ENCODE measurements around the gene ESR1. TPM values are rescaled to one million over a fixed set of nuclear protein-coding genes. Genes with fewer than 3 reads are reported as not detected.
A peak's percentile ranks its signal among the peaks of the same experiment; 100 is the strongest.

The ESR1 gene
- polyA plus RNA-seq, 3 donors = 0.12 to 0.24 (median 0.23) TPM

- Histone ChIP-seq H3K9me3 (replicated peaks in 1 of 2; ENCODE audit: control insufficient read depth in 1 of 2, insufficient read depth in 1 of 2, low read length in 2 of 2) (no peaks in the 10 kb centered on the region), H2AFZ (ENCODE audit: insufficient read depth, low read depth, low read length, poor library complexity, severe bottlenecking) (no peak overlapping the region), H3K27ac (ENCODE audit: low read depth in 1 of 2, low read length in 2 of 2) (no peak overlapping the region), H3K9ac (ENCODE audit: insufficient read depth, low read length, poor library complexity, severe bottlenecking) (no peak overlapping the region), H3K4me3 (replicated peaks in 1 of 3; ENCODE audit: low read depth in 2 of 3, low read length in 3 of 3) (no peak overlapping the region), H3K4me1 (ENCODE audit: control insufficient read depth in 1 of 2, insufficient read depth in 2 of 2, low read length in 2 of 2) (peaks cover 4 to 8% of the 10 kb centered on the region in 2 donors), H3K36me3 (replicated peaks in 1 of 2; ENCODE audit: control insufficient read depth in 1 of 2, insufficient read depth in 2 of 2, low read length in 2 of 2) (no peaks in the 10 kb centered on the region), H3K4me2 (replicated peaks; ENCODE audit: extremely low read depth, low read length, poor library complexity, severe bottlenecking) (no peak overlapping the region), H3K27me3 (ENCODE audit: control insufficient read depth in 2 of 2, insufficient read depth in 2 of 2, low read length in 2 of 2) (no peaks in the 10 kb centered on the region), H4K20me1 (ENCODE audit: insufficient read depth, low read length) (no peaks in the 10 kb centered on the region), H3K79me2 (ENCODE audit: insufficient read depth, low read length) (no peaks in the 10 kb centered on the region)
- TF ChIP-seq CTCF (IDR thresholded peaks at IDR 0.05) = no peak
- H3K36me3 Mint-ChIP-seq = no peaks in the 10 kb centered on the region
- no peak overlapping the region for H3K27ac Mint-ChIP-seq
- no peak overlapping the region for H3K4me3 Mint-ChIP-seq
- H3K9me3 Mint-ChIP-seq = peaks cover 0 to 2% (median 0%) of the 10 kb centered on the region in 7 donors
- WGBS (ENCODE audit: insufficient coverage) = 0% methylated on average over 1 of the region's 4 CpGs
- peak in 2 of 3 donors; percentile 6 to 11 for DNase-seq
- intact Hi-C loops (cut with micrococcal nuclease) = no loop called here
- peaks cover 0 to 2% (median 0%) of the 10 kb centered on the region in 3 donors for H3K27me3 Mint-ChIP-seq (ENCODE audit: low read depth in 3 of 3)
- peaks cover 5% of the 10 kb centered on the region for H3K4me1 Mint-ChIP-seq
Measured at GRCh38 chr6:152008779-152009178, 201.3 kb downstream of the ESR1 start.

GRCh38 chr6:152012227-152012626, 204.7 kb downstream of the ESR1 start:
- Histone ChIP-seq H3K27me3 (ENCODE audit: control insufficient read depth in 2 of 2, insufficient read depth in 2 of 2, low read length in 2 of 2) (no peaks in the 10 kb centered on the region), H3K9me3 (replicated peaks in 1 of 2; ENCODE audit: control insufficient read depth in 1 of 2, insufficient read depth in 1 of 2, low read length in 2 of 2) (no peaks in the 10 kb centered on the region), H3K4me3 (replicated peaks in 1 of 3; ENCODE audit: low read depth in 2 of 3, low read length in 3 of 3) (no peak overlapping the region), H2AFZ (ENCODE audit: insufficient read depth, low read depth, low read length, poor library complexity, severe bottlenecking) (no peak overlapping the region), H3K27ac (ENCODE audit: low read depth in 1 of 2, low read length in 2 of 2) (no peak overlapping the region), H4K20me1 (ENCODE audit: insufficient read depth, low read length) (no peaks in the 10 kb centered on the region), H3K9ac (ENCODE audit: insufficient read depth, low read length, poor library complexity, severe bottlenecking) (no peak overlapping the region), H3K4me2 (replicated peaks; ENCODE audit: extremely low read depth, low read length, poor library complexity, severe bottlenecking) (no peak overlapping the region), H3K4me1 (ENCODE audit: control insufficient read depth in 1 of 2, insufficient read depth in 2 of 2, low read length in 2 of 2) (peaks cover 4 to 8% of the 10 kb centered on the region in 2 donors), H3K36me3 (replicated peaks in 1 of 2; ENCODE audit: control insufficient read depth in 1 of 2, insufficient read depth in 2 of 2, low read length in 2 of 2) (no peaks in the 10 kb centered on the region), H3K79me2 (ENCODE audit: insufficient read depth, low read length) (no peaks in the 10 kb centered on the region)
- TF ChIP-seq CTCF (IDR thresholded peaks at IDR 0.05) = no peak
- no peaks in the 10 kb centered on the region for H3K36me3 Mint-ChIP-seq
- no peak overlapping the region for H3K27ac Mint-ChIP-seq
- WGBS (ENCODE audit: insufficient coverage) = 86% methylated on average over 1 of the region's 2 CpGs
- H3K27me3 Mint-ChIP-seq (ENCODE audit: low read depth in 3 of 3) = no peaks in the 10 kb centered on the region
- intact Hi-C loops (cut with micrococcal nuclease) = no loop called here
- H3K4me3 Mint-ChIP-seq = no peak overlapping the region
- peaks cover 0 to 7% (median 0%) of the 10 kb centered on the region in 7 donors for H3K9me3 Mint-ChIP-seq
- peaks cover 5% of the 10 kb centered on the region for H3K4me1 Mint-ChIP-seq
- no peak for DNase-seq

Measured in CD14-positive monocyte (primary cell).